CD4-positive, alpha-beta T cell treated with Interleukin-4 for 4 hours (primary cell): ENCODE results near the gene ATXN1L.
"Not testable (repeated sequence)": the region's sequence is repeated elsewhere in the genome, so short reads cannot be mapped to it uniquely, and the experiment has no call there.

Experiments used
- DNase-seq: peaks from one replicate; pipeline ENCODE4 v3.0.0-alpha.2; 2020

ATXN1L gene

DNA sequence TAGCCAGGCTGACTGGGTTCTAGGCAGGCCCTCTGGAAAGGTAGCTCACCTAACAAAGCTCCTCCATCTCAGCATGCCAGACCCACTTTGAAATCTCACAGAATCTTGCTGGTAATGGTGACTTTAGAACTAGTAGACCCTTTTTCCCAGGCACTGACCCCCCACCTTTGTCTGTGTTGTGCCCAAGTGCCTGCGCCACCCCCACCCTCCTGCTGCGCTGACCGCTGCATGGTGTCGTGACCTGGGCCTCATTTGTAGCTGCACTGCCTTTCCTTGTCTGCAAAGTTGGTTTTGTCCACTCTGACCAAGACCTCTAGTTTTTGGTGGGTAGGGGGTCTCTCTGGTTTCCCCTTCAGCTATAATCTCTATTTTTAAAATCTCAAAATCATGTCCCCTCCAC, 6.8 kb downstream of the ATXN1L start:
- DNase-seq, result no peak

DNA sequence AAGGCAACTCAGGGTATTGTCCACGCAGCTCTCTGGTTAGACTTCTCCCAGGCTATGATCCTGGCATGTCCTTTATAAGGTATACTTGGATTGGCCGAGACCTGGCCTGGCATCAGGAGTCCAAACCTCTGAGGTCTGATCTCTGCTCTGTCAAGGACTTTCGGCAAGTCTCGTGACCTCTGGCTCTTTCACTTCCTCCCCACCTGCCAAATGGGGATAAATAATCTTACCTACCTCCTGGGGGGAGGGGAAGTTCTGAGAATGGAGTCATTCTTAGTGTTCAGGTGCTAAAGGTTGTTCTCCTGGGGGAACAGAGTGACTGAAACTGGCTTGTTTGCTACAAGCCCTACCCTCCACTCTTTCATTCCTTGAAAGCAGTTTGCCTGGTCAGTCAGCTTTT, 7.6 kb downstream of the ATXN1L start:
- no peak for DNase-seq

DNA sequence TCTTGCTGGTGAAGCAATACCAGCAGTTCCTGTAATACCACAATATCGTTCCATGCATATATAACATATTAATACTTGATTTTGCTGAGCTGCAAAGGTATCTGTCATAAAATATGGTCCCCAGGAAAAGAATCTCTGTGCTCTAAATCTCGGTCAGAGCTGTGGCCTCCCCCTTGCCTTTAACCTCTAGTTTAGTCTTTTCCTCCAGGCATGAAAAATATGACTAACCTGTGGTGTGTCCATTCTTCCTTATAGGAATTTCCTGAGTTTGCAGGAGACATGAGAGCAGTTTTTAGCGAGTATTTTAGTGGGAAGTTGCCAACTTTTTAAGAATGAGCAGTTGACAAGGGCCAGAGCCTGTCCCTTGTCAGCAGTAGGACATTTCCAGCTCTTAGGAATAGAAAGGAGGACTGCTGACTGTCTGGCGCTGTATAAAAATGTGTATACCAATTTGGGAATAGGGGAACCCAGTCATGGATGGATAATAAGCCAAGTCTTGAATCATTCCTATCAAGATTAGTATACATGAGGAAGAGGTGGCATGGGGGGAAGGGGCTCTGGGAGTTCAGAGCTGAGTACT, 8.7 kb downstream of the ATXN1L start:
- no peak for DNase-seq

DNA sequence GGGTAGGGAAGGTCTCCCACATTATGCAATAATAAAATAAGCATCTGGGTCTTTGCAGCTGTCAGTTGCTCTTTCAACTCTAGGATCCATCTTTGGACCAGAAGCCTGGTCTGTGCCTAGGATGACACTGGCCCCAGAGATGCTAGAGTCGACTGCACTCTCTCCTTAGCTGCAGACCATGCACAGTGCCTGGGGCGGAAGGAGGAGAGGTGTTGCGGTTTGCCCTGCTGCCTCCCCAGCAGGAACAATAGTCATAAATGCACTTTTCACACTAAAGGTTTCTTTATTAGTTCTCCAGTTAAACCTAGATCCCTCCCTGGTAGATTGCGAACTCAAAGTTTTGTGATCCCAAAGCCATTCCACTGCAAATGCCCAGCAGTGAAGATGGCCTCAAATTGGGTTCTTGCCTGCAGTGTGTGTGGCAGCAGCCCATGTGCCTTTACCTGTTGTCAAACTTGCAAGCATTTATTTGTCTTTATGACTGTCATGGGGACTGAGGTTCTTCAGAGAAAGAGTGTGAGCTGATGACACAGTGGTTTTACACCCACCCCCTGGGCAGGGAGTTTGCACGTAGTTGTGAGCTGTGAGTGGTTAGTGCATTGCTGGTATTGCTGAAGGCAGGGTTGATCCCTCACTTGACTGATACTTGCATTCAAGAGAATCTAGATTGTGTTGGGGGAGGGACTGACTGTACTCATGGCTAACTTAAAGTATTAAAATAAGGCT, 10.3 kb downstream of the ATXN1L start:
- peak; percentile 60 for DNase-seq

DNA sequence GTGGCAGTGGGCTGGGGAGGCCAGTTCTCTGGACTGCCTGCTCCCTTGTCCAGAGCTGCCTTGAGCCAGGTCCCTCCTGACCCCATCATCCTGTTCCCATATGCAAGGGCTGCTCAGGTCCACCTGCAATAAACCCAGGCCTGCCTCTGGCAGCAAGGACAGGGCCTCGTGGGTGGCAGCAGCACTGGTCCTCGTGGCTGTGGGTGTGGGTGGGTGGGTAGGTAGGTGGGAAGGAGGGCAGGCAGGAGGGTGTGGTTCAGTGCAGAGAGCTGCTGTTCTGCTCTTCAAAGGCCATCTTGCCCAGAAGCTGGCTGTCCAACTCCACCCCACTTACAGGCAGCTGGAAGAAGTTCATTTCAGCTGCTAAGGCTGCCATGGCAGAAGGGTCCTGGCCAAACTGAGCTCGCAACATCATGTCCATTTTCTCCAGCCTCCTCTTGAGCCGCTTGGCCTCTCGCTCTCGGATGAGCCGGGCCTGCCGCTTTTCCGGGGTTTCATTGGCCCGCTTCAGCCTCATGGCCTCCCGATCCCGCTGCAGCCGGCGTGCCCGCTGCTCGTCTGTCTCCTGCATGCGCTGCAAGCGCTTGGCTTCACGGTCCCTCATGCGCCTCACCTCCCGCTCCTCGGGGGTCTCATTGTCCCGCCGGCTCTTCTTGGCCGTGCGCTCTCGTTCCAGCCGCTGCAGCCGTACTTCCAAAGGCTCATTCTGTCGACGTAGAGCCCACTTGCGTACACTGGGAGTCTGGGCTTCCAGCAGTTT, 14.2 kb downstream of the ATXN1L start:
- DNase-seq, result no peak

DNA sequence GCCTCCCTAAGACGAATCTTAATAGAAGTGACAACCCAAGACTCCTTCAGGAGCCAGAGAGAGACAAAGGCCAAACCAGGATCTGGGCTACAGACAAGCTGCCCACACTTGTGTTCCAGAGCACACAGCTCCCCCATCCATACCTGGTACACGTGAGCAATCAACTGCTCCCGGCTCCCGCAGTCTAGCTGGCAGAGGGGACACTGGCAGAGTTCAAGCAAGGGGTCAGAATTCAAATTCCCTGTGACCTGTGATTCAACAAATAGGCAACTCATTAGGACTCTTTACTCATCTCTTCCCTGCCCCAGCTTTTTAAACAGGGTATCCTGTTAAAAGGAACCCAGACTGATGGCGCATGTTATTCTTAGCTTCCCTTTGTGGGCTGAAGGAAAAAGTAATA, 18.2 kb downstream of the ATXN1L start:
- DNase-seq, result no peak

DNA sequence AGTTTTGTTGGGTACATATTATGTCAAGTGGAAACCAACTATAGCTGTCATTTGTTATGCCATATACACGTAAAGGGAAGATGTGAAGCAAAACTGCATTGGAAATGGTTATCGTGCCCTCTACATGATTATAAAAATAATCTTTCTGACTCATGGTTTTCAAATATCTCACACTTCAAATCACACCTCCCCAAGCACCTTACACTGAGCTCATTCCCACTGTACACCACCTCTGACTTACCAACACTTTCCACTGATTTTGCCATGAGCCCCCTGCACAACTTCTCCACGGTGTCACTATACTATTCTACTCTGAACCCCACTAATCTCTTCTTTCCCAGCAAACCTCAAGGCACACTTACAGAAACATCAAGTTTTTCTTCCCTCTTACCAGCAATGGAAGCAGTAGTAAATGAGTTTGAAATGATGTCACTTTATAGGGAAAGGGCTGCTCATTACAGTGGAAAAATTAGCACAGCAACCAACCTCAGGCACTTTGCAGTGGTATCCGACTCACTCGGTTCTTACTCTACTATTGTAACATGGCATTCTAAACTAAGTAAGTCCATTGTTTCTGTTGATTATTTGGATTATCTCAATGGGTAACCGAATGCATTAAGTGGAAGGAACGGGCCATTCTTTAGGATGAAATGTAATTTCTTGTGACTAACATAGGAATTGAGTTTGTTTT, 19.5 kb downstream of the ATXN1L start:
- DNase-seq, result no peak

DNA sequence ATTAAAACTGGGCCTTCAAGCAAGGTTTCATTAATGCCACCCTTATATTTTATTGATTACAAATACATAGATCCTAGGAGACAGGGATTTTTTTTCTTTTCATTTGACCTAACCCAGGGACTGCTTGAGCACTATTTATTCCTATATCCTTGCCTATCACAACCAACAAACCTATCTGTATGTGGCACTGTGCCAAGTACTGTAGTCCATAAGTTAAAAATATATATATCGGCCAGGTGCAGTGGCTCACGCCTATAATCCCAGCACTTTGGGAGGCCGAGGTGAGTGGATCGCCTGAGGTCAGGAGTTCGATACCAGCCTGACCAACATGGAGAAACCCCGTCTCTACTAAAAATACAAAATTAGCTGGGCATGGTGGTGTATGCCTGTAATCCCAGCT, 21.4 kb downstream of the ATXN1L start:
- DNase-seq, result not testable (repeated sequence)

DNA sequence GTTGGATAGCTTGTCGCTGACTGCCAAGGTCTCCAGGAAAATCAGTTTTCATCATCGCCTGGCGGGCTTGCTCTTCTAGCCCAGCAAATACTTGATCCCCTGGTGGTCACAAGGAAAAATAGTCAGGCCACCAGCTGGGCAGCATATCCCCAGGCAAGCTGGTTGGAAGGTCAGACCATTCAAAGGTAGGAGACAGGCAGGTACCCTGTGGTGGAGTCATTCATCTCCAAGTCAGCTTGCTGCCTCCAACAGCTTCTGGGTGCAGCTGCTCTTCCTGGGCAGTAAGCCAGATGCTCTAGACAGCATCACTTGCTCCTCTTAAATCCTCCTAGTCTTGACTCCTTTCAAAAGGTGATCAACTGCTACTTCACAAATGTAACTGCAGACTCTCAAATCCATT, 22.2 kb downstream of the ATXN1L start:
- no peak for DNase-seq

DNA sequence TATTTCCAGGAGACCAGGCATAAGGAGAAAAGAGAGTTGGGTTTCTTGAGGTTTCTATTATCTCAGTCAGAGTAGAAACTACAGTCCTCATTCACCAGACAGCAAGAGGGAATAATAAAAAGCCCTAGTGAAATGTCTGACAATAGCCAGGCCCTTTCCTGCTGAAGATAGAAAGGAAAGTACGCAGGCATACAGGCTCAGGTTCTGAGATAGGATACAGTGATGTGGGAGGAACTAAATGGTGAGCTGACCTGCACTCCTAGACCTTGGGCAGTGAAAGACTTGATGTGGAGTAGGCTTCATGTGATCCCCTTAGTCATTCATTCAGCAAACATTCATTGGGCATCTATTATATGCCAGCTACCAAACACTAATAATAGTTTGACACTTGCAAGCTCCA, 23.3 kb downstream of the ATXN1L start:
- no peak for DNase-seq

DNA sequence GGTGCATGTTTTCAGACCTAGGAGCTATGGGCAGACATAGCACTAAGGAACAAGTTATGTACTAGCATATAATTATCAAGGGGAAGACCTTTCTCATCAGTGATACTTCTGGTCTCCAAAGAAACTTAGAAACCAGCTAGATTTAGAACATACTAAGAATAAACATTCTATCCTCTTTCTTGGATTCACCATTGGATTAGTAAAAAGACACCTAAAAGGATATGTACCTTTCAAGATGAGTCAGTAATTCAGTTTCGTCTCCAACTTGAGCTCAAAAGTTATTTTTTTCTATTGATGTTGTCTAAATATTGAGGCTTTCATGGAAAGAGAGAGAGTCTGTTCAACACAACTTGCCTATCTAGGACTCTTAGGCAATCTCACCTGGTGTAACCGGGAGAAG, 25.0 kb downstream of the ATXN1L start:
- no peak for DNase-seq

DNA sequence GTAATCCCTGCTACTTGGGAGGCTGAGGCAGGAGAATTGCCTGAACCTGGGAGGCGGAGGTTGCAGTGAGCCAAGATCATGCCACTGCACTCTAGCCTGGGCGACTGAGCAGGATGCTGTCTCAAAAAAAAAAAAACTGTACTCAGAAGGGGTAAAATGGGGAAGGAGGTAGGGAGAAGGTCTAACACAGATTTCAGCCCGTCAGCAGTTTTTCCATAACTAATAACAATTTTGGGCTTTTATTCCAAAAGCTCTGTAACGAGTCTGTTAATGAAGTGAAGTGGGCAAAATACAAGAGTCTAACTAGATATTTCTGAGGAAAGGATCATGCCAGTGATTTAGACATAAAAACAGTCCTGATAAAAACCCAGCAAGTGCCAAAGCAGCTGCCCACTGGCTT, 27.4 kb downstream of the ATXN1L start:
- no peak for DNase-seq

DNA sequence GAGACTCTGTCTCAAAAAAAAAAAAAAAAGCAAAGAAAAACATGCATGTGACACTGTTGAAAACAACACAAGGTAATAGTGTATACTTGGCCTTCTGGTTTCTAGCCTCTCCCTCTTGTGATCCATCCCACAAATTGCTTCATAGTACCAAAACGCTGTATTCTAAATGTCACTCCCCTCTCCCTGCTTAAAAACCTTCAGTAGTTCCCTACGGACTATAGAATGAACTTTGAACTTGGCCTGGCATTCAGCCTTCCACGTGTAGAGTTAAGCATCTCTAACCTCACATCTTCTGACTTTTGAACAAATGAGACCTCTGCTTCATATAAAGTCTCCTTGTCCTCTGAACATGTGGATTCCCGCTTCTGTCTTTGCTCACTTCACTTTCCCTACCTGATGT, 33.1 kb downstream of the ATXN1L start:
- no peak for DNase-seq

DNA sequence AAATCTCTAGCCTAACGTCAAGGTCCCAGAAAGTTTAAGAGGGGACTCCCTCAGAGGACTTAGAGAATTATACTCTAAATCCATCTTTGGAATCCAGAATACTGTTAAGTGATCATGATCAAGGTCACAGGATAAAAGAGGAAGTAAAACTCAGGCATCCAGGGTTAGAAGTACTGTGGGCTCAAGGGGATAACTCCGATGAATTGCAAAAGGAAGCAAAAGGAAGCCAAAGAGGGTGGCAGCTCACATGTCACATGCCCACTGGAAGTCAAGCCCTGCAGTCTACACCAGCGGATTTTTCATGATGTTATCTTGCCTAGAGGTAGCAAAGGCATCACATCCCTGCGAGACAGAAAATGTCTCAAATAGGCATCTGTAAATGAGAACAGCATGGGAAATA, 34.4 kb downstream of the ATXN1L start:
- no peak for DNase-seq

DNA sequence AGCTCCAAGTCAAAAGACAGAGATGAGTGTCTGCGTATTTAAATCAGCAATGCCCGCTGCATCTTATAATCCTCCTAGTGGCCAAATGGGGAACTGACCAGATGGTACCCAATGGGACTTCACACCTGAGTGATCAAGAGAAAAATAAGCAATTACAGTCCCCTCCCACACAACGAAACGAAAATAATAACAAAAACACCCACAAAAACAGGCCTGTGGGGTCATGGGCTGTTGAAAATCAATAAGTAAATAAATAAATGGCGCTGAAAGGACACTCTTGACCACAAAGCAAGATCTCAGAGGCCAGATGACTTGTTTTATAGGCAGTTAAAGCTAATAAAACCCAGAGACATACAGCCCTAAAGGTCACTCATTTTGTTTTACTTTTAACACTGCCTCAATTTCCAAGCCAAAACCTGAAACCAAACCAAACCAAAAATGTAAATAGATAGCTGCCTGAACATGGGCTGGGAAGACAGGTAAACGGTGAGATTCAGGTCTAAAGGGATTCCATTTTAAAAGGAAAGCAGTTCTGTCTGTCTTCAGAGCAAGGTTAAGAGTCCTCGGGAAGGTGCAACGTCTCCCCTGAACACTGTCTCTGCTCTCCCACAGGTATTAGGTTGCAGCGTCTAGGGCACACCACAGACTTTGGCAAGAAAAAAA, 36.9 kb downstream of the ATXN1L start:
- peak; percentile 91 for DNase-seq

DNA sequence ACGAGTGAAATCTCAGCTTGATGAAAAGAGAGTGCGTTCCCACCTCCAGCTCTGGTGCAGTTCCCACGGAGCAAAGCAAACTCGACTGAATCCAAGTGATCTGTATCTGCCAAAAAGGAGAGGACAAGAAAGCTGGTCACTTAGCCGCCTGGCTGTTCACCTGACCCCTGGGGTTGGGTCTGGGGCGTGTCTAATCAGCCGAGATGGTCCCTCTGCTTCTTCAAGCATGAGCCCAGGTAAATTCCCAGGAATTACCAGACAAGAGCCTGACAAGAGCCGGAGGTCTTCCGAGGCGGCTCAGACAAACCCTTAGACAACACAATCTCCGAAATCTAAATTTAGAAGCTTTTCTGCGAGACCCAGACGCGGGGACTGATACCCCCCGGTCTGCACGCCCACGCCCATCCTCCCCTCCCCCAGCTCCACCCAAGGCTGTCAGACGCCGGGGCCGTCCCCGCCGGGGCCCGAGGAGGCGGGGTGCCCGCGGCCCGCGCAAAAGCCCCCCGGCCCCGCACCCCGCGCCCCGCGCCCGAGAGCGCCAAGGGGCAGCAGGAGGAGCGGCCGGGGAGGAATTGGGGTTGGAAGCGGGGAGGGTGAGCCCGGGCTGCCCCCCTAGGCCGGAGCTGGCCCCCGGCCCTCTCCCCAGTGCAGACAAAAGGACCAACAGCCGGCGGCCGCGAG, 37.5 kb downstream of the ATXN1L start:
- peak; percentile 45 for DNase-seq

DNA sequence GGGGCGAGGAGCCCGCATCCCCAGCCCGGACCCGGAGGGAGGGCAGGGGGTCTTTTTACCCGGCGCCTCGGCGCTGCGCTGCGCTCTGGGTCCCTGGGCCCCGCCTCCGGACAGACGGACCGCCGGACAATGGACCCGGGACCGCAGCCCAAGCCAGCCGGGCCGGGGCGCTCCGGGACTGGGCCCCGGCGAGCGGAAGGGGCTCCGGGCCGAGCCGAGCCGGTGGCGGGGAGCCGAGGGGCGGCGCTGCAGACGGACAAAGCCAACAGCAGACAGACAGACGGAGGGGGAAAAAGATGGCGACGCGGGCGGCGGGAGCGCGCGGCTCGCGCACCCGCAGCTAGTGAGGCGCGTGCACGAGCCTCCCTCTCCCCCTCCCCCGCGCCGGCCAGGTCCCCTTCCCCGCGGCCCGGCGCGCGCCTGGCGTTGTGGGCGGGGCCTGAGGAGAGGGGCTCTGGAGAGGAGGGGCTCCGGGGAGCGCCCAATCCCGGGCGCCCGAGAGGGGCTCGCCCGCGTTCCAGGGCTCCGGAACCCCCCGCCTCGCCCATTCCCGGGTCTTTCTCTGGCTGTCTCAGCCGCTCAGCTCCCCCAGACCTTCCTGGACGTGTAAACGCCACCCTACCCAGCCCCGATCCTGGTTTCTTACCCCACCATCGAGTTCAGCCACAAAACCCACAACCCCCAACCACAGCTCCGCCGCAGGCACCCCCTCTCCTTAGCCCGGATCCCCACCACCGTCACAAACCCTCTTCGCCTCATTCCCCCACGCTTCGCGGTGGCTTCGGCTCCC, 38.3 kb downstream of the ATXN1L start, which contains the start of gene ZNF821:
TSS of gene ZNF821 (minus strand) at position 334 of the 790 bp plus-strand sequence. CDS start 4,236 bp downstream, outside the sequence.
- DNase-seq, result peak; percentile 61

DNA sequence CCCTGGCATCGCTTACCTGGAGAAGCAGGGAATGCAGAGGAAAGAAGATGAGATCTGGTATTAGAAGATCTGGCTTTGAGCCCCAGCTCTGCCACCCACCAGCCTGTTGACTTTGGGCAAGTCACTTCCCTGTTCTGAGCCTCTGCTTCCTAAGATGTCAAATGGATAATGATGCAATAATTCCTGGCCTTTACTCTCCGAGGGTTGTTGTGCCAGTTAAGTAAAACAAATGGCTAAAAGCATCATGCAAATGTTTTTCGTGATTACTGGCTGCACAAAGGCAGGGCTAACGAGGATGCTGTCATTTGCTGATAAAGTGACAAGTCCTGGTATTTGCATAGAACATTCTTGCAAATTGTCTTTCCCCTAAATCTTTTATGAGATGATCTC, 39.5 kb downstream of the ATXN1L start:
- DNase-seq, result no peak

DNA sequence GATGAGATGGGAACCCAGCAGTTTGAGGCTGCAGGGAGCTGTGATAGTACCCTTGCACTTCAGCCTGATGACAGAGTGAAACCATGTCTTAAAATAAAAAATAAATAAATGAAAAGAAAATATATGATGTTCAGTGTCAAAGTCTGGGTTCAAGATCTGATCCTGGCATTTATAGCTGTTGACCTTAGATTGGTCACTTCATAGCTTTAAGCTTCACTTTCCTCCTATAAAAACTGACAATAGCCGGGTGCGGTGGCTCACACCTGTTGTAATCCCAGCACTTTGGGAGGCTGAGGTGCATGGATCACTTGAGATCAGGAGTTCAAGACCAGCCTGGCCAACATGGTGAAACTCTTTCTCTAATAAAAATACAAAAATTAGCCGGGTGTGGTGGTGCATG, 43.4 kb downstream of the ATXN1L start:
- DNase-seq, result no peak

DNA sequence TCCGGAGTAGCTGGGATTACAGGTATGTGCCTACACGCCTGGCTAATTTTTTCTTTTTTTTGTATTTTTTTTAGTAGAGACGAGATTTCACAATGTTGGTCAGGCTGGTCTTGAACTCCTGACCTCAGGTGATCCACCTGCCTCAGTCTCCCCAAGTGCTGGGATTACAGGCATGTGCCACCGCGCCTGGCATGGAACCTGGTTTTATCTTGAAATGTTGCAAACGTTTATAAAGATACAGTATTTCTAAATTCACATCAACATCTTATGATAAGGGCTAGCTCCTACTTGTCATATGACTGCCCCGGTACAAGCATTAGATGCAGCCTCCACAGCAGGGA, 48.1 kb downstream of the ATXN1L start:
- no peak for DNase-seq

DNA sequence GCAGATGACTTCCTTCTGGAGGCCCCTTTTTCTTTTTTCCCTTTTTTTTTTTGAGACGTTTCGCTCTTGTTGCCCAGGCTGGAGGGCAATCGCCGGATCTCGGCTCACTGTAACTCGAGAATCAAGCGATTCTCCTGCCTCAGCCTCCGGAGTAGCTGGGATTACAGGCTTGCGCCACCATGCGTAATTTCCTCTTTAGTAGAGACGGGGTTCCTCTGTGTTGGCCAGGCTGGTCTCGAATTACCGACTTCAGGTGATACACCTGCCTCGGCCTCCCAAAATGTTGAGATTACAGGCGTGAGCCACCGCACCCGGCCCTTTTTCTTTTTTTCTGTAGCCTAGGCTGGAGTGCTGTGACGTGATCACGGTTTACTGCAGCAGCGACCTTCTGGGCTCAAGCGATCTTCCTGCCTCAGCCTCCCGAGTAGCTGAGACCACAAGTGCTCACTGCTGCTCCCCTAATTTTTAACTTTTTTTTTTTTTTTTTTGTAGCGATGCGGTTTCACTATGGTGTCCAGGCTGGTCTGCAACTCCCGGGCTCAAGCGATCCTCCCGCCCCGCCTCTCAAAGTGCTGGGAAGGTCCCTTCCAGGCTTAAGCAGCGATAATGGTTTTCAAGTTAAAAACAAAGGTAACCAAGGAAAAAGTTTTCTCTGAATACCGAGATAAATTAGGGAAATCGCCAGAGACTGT, 48.6 kb downstream of the ATXN1L start:
- peak; percentile 55 for DNase-seq
